Ramos (cell line): ENCODE results near the gene PUS1.
"Not testable (repeated sequence)": the region's sequence is repeated elsewhere in the genome, so short reads cannot be mapped to it uniquely, and the experiment has no call there.

Source experiments
- in situ Hi-C: fragments of 300-500 bp; cut with MboI; formaldehyde crosslinking; loops from one replicate; pipeline ENCODE4 v1.14.3; 2022; ENCODE audit warnings: low sequenced_read_pairs; ENCODE audit not compliant: unreplicated experiment

The PUS1 gene

GRCh38 chr12:131928711-131929580, at the start of gene PUS1:
Gene PUS1 (plus strand): TSS chr12:131929276. CDS start chr12:131929723, 447 bp downstream.
- in situ Hi-C loops = no loop called here

GRCh38 chr12:131882804-131883520, 46.1 kb upstream of the PUS1 start:
- in situ Hi-C loops = no loop called here

DNA sequence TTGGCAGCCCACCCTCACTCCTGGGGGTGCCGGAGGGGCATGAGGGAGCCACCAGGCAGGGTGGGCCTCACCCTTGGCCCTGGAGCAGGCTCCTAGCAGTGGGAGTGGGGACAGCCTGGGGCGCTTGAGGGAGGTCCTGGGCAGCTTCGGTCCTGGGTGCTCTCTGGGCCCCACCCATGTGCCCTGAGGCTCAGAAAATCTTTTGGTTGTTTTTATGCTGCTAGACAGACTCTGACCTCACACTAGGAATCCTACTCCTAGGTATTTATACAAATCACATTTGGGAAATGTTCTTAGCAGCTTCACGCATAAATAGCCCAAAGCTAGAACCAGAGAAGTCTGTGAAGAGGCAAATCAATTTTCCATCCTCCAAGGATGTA, 45.6 kb upstream of the PUS1 start:
- in situ Hi-C loops = no loop called here

DNA sequence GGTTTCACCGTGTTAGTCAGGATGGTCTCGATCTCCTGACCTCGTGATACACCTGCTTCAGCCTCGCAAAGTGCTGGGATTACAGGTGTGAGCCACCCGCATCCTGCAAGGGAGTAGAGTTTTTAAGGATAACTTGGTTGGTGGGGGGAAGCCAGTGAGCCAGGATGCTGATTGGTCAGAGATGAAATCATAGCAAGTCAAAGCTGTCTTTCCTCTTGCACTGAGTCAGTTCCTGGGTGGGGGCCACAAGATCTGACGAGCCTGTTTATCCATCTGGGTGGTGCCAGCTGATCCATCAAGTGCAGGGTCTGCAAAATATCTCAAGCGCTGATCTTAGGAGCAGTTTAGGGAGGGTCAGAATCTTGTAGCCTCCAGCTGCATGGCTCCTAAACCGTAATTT, 44.0 kb upstream of the PUS1 start:
- in situ Hi-C loops = not testable (repeated sequence)

- in situ Hi-C loops = no loop called here
These were observed 43.5 kb upstream of the PUS1 start for GRCh38 chr12:131885543-131886057.

GRCh38 chr12:131891722-131892121, 37.4 kb upstream of the PUS1 start:
- in situ Hi-C loops = not testable (repeated sequence)

GRCh38 chr12:131892711-131893604, 36.1 kb upstream of the PUS1 start:
- in situ Hi-C loops = no loop called here

DNA sequence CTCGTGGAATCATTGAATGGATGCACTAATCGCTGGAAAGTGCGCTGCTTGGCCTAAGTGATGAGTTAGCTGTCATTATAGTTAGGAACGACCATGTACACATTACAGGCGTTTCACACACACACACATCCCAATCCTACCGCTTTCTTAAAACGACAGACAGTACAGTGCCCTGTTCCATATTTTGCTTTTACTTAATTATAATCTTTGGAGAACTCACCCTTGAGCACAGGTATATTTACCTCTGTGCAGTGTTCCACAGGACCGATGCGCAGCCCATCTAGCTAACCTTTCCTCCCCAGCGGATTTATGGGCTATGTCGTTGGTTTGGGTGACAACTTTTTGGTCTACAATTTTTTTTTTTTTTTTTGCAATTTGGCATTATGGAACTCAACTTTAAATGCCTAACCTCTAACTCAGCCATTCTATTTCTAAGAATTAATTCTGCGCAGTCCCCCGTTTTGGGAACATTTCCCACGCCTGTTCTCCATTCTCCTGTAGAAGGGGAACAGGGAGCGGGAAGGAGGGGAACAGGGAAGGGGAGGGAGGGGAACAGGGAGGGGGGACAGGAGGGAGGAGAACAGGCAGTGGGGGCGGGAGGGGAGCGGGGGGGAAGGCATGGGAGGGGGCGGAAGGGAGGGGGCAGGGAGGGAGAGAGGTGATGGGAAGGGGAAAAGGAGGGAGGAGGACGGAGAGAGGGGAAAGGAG, 35.3 kb upstream of the PUS1 start:
- in situ Hi-C loops = no loop called here

DNA sequence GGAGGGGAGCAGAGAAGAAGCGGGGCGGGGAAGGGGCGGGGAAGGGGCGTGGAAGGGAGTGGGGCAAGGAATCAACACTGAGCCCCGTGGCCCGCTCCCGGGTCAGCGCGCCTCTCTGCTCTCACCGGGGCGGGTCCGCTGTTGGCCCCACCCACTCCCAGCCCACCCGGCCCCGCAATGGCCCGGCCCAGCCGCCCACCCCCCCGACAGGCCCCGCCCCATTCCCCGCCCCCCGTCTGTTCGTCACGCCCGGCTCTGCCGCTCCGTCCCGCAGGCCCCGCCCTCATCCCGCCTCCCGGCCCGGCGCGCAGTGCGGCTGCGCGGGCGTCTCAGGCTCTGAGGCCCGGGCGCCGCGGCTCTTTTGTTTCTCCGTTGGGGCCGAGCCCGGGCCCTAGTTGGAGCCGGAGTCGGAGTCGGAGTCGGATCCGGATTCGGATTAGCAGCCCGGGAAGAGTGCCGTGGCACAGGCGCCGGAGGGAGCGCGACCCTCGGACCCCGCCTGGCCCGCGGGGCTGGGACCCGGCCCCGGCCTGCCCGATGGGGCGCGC, 34.7 kb upstream of the PUS1 start, which contains the start of gene ULK1:
TSS of gene ULK1 (plus strand) at position 310 of the 548 bp plus-strand sequence. CDS start 380 bp downstream, outside the sequence.
- in situ Hi-C loops = no loop called here

DNA sequence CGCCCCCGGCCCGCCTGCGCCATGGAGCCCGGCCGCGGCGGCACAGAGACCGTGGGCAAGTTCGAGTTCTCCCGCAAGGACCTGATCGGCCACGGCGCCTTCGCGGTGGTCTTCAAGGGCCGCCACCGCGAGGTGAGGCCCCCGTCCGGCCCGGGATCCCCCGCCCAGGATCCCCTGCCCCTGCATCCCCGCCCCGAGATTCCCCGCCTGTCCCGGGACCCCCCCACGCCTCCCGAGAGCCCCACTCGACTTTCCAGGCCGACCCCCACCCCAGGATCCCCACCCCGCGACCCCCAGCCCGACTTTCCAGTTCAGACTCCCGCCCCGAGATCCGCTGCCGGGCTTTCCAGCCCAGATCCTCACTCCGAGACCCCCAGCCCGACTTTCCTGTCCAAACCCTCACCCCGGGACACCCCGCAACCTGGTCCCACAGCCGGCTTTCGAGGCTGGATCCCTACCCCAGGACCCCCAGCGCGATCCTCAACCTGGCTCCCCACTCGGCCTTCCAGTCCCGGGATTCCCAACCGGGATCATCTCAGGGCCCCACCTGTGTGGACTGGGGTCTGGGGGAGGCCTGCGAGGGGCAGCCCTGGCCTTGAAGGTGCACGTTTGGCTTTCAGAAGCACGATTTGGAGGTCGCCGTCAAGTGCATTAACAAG, 34.0 kb upstream of the PUS1 start:
- in situ Hi-C loops = no loop called here

DNA sequence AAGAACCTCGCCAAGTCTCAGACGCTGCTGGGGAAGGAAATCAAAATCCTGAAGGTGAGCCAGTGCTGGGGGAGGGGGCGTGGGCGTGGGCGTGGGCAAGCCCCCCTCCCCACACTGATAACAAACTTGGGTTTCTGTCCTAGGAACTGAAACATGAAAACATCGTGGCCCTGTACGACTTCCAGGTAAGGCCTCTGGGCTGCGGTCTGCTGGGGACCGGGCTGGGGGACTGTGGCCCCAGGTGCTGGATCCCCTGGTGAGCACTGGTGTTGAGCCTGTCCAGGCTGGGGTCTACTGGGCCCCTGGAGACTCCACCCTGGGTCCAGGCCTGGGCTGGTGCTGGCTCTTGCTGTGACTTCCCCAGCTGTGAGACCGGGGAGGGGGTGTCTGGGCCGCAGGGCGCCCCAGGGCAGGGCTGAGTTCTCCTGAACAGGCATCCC, 33.4 kb upstream of the PUS1 start:
- in situ Hi-C loops = no loop called here

GRCh38 chr12:131896080-131896810, 32.8 kb upstream of the PUS1 start:
- in situ Hi-C loops = no loop called here

DNA sequence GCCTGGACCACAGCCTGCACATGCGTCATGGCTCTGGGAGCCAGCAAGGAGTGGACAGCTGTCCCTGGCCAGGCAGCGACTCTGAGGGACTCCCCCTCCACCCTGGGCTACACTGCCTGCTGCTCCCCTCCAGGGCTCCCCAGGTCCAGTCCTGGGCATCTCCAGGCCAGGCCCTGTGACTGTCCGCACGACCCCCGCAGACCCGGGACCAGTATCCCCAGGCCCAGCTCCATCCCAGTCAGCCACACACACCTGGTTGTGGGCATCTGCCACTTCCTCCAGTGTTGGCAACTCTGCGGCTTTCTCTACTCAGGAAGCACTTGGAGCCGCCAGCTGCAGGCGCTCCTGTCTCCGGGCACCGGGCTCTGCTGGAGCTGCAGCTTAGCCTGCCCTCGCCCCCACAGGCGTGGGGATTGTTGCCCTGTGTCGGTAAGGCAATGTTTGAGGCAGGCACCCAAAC, 32.2 kb upstream of the PUS1 start:
- in situ Hi-C loops = no loop called here

- in situ Hi-C loops = no loop called here
These were observed 31.8 kb upstream of the PUS1 start for GRCh38 chr12:131897276-131897675.

DNA sequence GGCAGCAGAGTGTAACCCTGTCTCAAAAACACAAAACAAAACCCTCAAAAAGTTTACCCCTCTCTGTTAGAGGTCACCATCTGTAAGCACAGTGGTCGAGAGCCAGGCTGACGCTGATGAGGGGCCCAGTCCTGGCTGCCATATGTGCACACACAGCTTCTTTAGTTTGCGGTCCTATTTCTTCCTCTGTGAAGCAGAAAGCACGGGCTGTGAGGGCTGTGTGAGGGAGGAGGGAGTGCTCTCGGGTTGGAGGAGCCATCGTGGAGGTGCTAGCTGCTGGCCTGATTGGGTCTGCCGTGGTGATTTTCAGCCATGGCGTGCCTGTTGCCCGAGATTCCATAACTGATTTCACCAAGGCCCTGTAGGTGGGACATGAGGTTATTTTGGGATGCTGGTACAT, 31.2 kb upstream of the PUS1 start:
- in situ Hi-C loops = no loop called here

- in situ Hi-C loops = no loop called here
These were observed 28.7 kb upstream of the PUS1 start for GRCh38 chr12:131900397-131900796.

- in situ Hi-C loops = no loop called here
These were observed 27.4 kb upstream of the PUS1 start for GRCh38 chr12:131901431-131902331.
